DMS53 (cell line): ENCODE data around the gene EHBP1.

Experiments used
- DNase-seq: peaks from one replicate; lab custom pipeline; 2025; lab: John Stamatoyannopoulos, UW

EHBP1 gene

DNA sequence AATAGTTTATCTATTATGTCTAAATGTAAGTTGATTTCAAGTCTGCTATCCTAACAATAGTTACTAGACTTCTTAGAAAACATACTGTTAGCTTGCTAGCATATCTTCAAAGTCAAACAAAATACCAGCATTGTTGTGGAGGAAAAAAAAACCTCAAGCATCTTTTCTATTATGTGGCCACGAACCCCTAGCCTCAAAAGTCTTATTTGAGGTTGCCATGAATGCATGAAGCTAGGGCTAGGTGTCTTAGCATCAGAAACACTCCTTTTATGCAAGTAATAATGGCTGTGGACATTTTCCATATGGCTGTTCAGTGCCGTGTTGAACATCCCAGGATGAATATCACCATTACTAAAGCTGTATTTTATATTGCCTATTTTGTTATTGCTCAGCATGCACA is 258.5 kb downstream of the EHBP1 start:
- DNase-seq = no peak

DNA sequence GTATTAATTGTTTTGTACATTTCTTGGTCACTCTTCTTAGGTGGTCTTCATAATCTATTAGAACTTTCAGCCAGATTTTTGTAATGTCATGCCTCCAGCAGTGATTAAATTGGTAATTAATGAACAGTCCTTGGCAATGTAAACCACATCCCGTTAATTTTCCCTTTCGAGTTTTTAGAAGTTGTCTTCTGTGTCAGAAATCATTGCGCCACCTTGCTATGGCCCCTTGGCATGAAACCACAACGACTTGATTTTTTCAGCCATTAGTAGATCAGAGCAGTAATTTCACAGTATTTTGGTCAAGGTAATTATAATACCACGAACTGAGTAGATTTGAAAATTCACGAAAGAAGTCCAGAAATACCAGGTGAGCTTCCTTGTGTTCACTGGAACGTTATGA is 259.2 kb downstream of the EHBP1 start:
- no peak for DNase-seq

- no peak for DNase-seq
Observed at GRCh38 chr2:62966991-62967390, 261.5 kb downstream of the EHBP1 start.

DNA sequence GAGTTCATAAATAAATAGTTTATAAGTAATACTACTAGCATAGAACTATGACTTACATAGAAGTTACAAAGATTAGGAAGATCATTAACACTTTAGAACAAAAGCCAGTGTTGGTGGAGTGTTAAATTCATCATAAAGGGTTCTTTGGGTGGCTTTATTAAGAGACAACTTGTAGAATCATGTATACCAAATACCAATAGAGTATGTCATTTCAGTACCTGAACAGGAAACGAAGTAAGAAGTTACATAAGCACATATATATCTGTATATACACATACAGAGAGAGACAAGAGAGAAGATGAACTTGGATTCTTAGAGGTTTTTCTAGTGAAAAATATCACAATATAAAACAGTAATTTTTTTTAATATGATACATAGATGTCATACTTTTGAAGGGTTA is 262.7 kb downstream of the EHBP1 start:
- no peak for DNase-seq

GRCh38 chr2:62968668-62969067 is 263.2 kb downstream of the EHBP1 start:
- no peak for DNase-seq

GRCh38 chr2:62971936-62972335 is 266.4 kb downstream of the EHBP1 start:
- DNase-seq = no peak

GRCh38 chr2:62972601-62973000 is 267.1 kb downstream of the EHBP1 start:
- no peak for DNase-seq

DNA sequence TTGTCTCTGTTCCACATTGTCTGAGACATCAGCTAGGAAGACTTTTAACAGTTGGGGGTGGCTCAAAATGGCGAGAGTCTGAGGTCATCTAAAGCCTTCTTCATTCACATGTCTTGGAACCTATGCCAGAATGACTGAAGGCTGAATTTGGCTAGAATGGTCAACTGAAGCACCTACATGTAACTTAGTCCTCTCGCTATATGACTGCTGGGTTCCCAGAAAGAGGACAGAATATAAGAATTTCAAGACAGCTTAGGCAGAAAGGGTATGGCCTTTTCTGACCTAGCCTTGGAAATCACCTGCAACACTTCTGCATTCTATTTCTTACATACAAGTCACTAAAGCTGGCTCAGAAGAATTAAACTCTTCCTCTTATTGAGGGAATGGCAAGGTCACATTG is 269.5 kb downstream of the EHBP1 start:
- DNase-seq = no peak

DNA sequence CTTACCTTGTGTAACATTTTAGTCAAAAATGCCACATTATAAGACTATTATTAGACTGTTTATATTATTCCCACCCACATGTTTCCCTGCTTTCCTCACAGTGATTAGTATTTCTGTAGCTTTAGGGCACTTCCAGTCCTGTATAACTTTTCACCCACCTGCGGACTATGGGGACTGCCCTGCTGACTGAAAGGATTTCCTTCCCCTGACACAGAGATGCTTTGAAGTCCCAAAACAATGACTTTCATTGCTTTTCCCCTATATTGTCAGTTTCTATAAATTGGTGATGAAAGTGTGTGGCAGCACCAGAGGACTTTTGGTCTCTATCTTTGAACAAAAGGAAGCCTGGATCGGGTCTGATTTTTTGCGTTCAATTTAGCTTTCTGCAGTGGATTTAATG is 286.1 kb downstream of the EHBP1 start:
- no peak for DNase-seq

DNA sequence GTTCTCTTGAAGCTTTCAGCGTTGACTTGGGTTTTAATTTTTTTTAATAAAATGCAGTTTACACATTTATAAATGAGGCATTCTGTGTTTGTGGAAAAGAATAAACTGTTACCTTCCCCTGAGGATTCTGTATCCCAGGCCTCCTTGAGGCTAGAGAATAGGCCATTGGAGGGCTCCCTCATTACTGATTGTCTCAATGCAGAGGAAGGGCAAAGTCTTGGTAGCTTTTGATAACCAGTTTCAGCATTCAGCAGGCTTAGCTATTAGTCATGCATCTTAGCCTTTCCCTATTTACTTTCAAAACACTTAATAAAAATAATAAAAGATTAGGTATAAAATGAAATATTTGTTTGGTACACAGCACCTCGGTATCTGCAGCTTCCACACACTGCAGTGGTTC is 287.0 kb downstream of the EHBP1 start:
- DNase-seq = no peak

GRCh38 chr2:62994206-62994605 is 288.7 kb downstream of the EHBP1 start:
- no peak for DNase-seq

GRCh38 chr2:62996534-62997186 is 291.1 kb downstream of the EHBP1 start:
- DNase-seq = no peak

GRCh38 chr2:62998949-62999348 is 293.4 kb downstream of the EHBP1 start:
- no peak for DNase-seq

DNA sequence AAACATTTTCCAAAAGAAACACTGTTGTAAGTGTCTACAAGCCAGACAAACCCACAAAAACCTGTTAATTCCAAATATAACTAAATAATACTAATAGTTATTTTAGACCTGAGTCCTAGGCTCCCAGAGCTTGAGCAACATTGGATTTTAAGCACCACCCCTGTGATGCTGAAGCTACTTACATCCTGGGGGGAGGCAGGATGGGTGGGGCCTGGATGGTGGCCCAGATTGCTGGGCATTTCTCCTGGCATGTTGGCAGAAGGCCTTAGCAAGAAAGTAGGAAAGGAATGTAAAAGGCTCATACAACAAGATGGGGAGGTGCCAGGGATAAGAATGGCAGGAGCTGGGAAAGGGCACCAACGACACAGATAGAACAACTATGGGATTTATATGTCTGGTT is 294.4 kb downstream of the EHBP1 start:
- DNase-seq = no peak

DNA sequence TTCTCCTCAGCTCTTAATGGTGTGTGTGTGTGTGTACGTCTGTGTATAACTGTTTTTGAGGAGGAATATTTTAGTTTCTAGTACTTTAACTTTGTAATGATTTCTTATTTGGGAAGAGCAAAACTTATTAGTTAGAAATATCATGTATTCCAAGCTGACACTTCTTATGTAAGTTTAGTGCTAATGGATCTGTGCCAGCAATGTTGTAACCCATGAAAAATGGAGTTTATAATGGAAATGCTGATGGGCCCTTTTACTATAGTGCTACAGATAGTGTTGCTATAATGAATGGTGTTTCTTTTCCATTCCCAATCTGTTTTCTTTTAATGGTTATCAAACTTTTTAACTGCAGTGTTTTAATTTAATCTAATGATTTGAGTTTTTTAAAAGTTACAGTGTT is 295.3 kb downstream of the EHBP1 start:
- DNase-seq = no peak

DNA sequence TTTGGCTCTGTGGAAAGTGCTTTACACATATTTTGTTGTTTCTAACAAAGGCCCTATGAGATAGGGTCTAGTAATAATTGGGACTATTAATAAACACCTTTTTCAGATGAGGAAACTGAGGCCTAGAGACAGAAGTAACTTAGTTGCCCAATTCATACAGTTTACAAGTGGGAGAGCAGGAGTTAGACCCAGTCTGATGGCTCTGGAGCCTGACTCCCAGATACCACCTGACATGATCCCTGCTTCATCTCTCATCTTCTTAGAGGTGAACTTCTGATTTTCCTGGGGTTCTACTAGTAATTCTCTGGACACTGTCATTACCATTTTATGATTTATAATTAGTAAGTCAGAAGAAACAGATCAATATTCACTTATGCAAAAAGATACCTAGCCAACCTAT is 296.1 kb downstream of the EHBP1 start:
- DNase-seq = no peak

DNA sequence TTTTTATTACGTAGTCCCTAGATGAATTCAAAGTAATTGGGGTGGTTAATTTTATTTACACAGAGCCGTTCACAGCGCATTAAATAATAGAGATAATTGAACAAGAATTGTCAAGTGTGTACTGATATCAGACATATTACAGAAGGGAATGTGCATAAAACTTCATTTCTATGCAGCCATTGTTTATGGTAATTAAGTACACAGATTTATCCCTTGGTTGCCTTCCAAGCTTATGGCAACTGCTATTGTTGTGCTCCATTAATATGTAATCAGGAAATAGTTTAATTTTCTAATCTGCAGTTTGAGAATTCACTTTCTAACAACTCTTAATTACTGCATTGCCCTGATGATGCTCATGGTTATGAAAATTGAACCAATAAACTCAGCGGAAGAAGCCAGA is 297.8 kb downstream of the EHBP1 start:
- DNase-seq = no peak

GRCh38 chr2:63007813-63008458 is 302.4 kb downstream of the EHBP1 start:
- DNase-seq = no peak

DNA sequence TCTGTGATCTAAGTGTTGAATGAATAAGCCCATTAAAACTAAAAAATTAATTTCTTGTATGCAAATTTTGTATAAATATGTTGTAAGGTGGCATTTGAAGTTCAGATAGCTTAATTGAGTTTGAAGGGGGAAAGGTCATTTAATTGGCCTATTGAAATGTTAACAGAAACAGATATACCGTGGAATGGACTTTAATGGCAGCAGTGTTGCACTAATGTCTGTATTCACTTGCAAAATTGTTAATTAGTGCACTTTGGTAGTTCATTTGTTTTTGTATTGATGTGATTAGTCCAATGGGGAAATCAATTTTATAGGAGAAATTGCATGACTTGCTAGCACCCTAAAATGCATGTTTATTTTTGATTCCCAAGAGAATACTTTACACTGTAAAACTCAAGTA is 303.3 kb downstream of the EHBP1 start:
- DNase-seq = no peak

DNA sequence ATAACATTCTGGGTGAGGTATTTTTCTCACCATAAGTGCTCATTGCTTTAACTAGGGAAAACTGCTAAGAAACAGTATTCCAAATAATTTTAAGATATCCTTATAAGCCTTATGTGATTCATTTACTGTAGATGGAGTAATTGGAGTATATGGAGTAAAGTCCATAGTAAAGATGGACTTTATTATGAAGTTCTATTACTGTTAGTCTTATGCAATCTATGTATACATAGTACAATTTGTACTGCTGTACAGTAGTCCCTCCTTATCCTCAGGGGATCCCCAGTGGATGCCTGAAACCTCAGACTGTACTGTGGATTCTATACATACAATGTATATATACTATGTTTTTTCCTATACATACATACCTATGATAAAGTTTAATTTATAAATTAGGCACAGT is 304.0 kb downstream of the EHBP1 start:
- no peak for DNase-seq

DNA sequence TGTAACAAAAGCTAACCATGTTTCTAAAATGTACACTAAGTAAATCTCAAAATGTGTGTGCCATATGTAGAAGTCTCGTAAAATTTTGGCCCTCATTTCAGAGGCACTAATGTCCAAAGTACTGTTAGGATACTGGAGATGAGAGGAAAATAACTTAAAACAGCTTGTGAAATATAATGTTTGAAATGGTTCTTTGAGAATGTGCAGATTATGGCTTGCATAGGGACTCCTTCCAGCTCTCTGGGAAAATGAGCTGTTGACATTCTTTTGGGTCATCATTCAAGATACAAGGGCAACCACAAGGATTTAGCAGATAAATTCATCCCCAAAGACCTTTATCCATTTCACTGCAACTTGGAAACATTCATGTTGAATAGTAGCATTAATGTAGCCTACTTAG is 307.0 kb downstream of the EHBP1 start:
- DNase-seq = no peak

DNA sequence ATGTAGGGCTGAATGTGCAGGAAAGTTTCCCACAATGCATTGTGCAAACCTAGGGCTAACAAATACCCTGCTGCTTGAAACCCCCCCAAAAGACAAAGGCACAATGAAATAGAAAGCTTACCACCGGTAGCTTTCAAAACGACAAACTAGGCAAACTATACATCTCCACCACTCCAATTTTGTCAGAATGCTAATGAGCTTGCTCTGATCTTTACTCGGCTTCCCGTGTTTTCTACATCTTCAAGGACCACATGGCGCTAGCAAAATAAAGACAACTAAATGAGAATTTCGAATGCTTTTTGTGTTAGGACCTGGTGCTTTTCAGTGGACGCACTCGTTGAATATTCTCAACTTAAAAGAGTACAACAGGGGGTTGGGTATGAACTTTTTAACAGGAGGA is 307.9 kb downstream of the EHBP1 start:
- no peak for DNase-seq

DNA sequence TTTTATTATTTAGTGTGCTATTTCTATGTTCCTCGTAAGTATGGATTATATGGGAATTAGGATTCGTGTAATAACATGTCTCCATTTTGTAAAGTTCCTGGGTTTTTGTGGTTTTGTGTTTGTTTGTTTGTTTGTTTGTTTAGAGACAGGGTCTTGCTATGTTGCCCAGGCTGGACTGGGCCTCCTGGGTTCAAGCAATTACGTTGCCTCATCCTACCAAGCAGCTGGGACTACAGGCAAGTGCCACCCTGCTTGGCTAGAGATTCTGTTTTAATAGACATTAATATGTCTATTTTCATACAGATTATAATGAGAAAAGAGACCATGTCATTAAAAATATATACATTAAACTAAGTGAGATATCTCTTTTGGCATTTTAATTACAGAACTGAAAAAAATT is 309.9 kb downstream of the EHBP1 start:
- no peak for DNase-seq

DNA sequence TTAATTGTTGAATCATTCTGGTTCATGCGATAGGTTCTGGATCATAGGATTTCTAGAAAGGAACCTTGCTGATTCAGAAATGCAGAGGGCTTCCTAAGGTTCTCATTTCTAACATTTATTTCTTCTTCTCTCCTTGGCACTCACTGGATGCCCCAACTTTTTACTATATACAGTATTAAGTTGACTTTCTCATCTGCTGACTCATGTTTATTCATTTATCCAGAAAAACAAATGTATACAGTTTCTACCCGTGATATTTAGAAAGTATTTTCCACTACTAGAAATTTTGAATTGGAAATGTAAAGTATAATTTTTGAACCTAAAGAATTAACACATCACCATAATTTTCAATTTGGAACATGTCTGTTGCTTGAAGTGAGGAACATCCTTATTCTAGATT is 312.9 kb downstream of the EHBP1 start:
- DNase-seq = no peak
